Activated naive CD4-positive, alpha-beta T cell treated with Interleukin-2 at 50 U/mL for 16 hours (primary cell): Measurements from ENCODE around the gene S100A1.
"Not testable (repeated sequence)": the region's sequence is repeated elsewhere in the genome, so short reads cannot be mapped to it uniquely, and the experiment has no call there.

Experiments used
- DNase-seq: peaks from one replicate; pipeline ENCODE4 v3.0.0-alpha.2; 2020

Gene S100A1

DNA sequence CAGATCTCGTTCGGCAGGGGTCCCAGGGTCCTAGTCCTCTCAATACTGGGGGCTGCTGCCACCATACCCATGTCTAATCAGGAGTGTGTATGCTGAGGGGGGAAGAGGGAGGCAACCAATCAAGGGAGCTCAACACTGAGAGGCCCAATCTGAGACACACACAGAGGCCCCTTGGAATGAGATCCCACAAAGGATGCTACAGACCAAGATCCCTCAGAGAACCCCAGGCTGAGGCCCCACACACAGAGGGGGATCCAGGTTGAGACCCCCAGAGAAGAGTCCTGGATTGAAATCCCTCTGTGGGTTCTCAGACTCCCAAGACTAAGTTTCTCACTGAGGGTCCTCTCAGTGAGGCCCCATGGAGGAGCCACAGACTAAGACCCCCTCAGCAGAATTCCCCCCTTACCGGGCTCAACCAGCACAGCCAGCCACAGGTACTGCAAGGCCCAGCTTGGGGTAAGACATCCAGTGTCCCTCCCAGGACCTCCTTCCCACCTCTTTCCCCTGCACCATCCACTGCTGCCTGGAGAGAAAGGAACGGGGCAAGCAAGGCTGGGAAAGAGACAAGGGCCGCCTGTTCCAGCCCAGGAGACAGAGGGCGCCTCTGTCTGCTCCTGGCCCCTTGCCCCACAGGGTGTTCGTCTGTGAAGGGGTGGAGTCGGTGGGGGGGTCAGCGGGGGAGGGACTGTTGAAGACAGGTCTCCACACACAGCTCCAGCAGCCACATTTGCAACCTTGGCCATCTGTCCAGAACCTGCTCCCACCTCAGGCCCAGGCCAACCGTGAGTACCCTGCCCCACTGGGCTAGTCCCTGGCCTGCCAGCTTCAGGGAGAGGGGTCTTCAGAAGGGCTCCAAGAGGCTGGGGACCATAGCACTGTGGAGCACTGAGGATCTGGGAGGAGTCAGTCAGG, at the start of gene S100A1:
TSS of gene S100A1 (plus strand) at position 720 of the 912 bp plus-strand sequence. CDS start 2,088 bp downstream, outside the sequence.
- no peak for DNase-seq

GRCh38 chr1:153578490-153578889, 49.7 kb upstream of the S100A1 start:
- DNase-seq = no peak

DNA sequence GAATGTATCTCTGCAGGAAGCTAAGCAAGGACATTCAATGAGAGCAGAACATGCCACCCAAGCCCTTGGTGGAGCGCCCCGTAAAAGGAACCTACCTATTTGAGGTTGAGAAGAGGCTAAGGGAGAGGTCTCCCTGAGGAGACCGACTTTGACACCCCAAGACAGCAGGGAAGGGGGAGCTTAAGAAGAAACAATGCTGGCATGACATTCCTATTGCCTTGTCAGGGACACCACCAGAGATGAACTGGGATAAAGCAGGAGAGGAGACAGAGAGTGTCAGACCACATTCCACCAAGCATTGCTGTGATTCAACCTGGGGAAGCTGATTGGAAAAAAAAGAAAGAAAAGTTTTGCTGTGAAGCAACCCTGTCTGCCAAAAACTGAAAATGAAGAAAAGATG, 49.3 kb upstream of the S100A1 start:
- DNase-seq = no peak

GRCh38 chr1:153582836-153583235, 45.4 kb upstream of the S100A1 start:
- not testable (repeated sequence) for DNase-seq

DNA sequence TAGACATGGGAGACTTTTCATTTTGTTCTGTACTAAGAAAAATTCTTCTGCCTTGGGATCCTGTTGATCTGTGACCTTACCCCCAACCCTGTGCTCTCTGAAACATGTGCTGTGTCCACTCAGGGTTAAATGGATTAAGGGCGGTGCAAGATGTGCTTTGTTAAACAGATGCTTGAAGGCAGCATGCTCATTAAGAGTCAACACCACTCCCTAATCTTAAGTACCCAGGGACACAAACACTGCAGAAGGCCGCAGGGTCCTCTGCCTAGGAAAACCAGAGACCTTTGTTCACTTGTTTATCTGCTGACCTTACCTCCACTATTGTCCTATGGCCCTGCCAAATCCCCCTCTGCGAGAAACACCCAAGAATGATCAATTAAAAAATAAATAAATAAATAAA, 44.7 kb upstream of the S100A1 start:
- not testable (repeated sequence) for DNase-seq

- no peak for DNase-seq
Measured at GRCh38 chr1:153583976-153584375, 44.3 kb upstream of the S100A1 start.

- DNase-seq = no peak
Measured at GRCh38 chr1:153585006-153585405, 43.2 kb upstream of the S100A1 start.

DNA sequence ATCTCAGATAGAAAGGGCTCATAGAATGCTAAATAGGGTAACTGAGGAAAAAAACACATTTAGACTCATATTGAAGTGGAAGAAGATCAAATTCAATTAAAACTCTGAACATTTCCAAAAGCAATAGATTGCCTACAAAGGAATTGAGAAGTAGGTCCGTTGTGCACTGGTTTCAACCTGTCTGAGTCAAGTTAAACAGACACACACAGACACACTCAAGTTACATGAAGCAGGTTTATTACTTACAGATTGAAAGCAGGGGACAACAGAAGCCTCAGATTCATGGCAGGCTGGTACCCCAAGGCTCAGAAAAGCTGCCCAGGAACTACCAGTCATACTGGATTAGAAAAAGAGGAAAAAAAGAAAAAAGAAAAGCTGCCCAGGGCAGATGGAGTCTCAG, 41.9 kb upstream of the S100A1 start:
- no peak for DNase-seq

DNA sequence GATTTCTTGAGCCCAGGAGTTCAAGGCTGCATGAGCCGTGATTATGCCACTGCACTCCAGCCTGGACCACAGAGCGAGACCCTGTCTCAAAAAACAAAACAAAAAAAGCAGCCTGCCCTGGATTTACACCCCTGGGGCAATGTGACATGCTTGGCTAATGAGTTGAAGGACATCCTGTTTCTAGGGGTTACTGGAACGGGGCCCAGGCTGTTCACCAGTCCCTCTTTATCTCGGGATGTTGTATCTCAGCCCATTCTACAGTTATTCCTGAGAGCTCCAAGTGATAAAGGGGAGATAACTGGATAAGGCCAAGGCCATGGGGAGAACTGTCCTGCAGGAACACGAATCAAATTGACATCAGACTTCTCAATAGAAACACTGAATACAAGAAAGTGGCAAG, 40.9 kb upstream of the S100A1 start:
- DNase-seq = no peak

- DNase-seq = not testable (repeated sequence)
Measured at GRCh38 chr1:153588033-153588432, 40.2 kb upstream of the S100A1 start.

DNA sequence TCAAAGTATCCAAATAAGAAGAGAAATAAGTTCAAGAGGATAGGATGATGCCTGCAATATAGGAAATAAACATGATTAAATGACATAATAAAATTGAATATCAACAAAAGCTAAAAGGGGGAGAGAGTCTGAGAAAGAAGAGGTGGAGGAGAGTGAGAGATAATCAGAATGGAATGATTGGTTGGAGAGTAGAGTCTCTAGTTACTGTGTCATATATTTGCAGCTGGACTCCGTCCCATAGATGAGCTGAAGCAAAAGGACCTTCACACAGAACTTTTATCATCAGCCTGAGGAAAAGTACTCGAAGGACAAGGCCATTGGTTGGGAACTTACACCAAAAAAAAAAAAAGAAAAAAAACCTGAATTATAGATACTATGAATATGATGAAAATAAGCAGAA, 39.8 kb upstream of the S100A1 start:
- DNase-seq = no peak

- DNase-seq = no peak
Measured at GRCh38 chr1:153592748-153593147, 35.5 kb upstream of the S100A1 start.

- no peak for DNase-seq
Measured at GRCh38 chr1:153597206-153597605, 31.0 kb upstream of the S100A1 start.

DNA sequence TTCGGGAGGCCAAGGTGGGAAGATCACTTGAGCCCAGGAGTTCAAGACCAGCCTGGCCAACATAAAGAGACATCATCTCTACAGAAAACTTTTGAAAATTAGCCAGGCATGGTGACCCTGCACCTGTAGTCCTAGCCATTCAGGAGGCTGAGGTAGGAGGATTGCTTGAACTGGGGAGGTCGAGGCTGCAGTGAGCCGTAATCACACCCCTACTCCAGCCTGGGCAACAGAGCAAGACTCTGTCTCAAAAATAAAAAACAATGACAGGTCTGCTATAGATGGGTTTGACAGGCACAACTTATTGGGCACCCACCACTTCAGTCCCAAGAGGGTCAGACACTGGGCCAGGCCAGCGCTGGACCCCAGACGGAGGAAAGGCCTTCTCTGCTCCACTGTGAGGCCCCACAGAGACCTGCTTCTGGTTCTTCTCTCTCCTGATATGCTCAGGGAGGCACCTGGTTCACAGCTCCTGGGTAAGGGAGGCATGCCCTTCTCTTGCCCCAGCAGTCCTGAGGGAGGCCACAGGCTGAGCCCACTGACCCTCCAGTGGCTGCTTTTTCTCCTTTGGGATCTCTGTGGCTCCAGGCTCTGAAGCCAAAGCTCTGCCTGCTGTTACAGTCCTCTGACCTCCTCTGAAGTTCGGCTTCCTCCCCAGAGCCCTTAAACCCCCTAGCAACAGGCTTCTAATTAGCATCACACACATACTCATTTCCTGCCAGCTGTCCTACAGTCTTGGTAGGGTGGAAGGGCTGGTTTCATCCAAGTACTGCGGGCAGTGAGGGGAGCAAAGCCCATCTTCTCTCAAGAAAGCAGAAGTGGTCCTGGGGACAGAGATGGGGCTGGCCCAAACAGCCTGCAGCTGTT, 29.7 kb upstream of the S100A1 start:
- DNase-seq = no peak

DNA sequence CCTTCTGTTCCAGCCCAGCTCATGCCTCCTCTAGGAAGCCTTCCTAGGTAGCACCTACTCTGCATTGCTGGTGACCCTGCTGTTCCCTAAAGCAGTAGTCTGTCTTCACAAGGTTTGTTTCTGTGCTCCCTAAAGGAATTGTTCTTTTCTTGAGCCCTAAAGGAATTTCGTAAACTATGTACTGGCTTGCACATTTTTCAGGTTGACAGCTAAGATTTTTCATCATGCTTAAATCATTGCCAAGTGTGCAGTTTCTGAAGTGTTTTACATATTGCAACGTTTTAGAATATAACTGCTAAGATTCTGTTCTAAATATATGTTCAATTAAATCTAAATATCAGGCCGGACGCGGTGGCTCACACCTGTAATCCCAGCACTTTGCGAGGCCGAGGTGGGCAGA, 28.4 kb upstream of the S100A1 start:
- DNase-seq = no peak

GRCh38 chr1:153602749-153603148, 25.5 kb upstream of the S100A1 start:
- no peak for DNase-seq

DNA sequence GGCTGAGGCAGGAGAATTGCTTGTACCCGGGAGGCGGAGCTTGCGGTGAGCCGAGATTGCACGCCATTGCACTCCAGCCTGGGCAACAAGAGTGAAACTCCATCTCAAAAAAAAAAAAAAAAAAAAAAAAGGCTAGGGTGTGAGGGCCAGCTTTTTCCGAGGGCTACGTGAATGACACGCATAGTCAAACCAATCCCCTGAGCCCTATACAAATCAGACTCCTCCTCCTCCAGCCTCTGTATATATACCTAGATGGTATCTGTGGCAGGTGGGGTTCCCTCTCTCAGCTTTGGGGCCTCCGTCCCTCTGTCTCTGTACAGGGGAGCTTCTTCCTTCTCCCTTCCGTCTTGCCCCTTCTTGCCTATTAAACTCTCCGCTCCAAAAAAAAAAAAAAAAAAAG, 22.0 kb upstream of the S100A1 start:
- DNase-seq = no peak

DNA sequence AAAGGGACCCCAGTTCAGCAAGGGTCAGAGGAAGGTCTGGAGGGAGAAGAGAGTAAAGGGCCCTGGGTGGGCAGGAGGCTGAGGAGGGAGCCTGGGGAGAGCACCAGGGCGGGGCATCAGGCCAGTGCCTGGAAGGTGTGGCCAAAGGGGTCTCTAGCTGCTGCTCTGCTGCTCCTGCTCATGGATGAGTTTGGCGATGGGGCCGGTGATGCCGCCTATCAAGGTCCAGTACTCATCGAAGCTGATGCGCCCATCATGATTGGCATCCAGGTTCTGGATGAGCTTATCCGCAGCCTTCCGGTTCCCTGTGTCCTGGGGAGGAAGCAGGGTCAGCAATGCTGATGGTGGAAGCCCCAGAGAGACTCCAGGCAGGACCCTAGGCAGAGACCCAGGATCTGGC, 20.9 kb upstream of the S100A1 start:
- no peak for DNase-seq

- DNase-seq = no peak
Measured at GRCh38 chr1:153608089-153608682, 20.0 kb upstream of the S100A1 start.

- no peak for DNase-seq
Measured at GRCh38 chr1:153608742-153609584, 19.3 kb upstream of the S100A1 start.

DNA sequence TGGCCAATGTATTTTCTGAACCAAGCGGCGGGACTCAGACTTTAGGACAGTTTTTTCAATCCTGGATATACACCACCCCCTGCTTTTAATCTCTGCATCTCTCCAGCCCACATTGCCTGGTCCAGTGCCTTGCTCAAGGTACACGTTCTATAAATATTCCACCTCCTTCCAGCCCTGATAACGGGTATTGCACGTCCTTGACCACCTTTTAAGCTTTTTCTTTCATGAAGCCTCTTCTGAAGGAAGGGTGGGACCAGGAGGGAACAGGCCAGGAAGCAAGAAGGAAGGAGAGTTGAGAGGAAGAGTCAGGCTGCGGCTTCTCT, 18.7 kb upstream of the S100A1 start:
- no peak for DNase-seq

- DNase-seq = no peak
Measured at GRCh38 chr1:153610334-153610733, 17.9 kb upstream of the S100A1 start.
